CD14-positive monocyte (primary cell): ENCODE measurements around the gene COX6B1. TPM values are rescaled to one million over a fixed set of nuclear protein-coding genes. Genes with fewer than 3 reads are reported as not detected.

Experiments
- DNase-seq, 3 donors: peaks; one replicate each; pipeline ENCODE4 v3.0.0-alpha.2; 2011 to 2022
- H2AFZ ChIP-seq: 2 replicates; pipeline ENCODE4 v1.6.0; 2012; ENCODE audit warnings: mild to moderate bottlenecking, low read depth, low read length, inconsistent platforms; ENCODE audit not compliant: insufficient read depth, poor library complexity, severe bottlenecking
- H3K27ac ChIP-seq, 2 donors: 1 replicate in 1 of 2; 2 replicates in 1 of 2; pipeline ENCODE4 v1.5.1; 2012 to 2013; ENCODE audit warnings: low read length in 2 of 2, control low read depth in 1 of 2, inconsistent platforms in 1 of 2, low read depth in 1 of 2, mild to moderate bottlenecking in 1 of 2
- H3K27me3 ChIP-seq, 2 donors: one replicate each; pipeline versions ENCODE4 v1.6.0 to v1.6.1; 2011 to 2013; ENCODE audit warnings: low read length in 2 of 2; ENCODE audit not compliant: control insufficient read depth in 2 of 2, insufficient read depth in 2 of 2
- H3K36me3 ChIP-seq, 2 donors: replicated peaks in 1 of 2; 1 replicate in 1 of 2; 2 replicates in 1 of 2; pipeline versions ENCODE4 v1.5.1 to v1.6.1; 2012 to 2013; ENCODE audit warnings: low read length in 2 of 2, control low read depth in 1 of 2, inconsistent platforms in 1 of 2, mild to moderate bottlenecking in 1 of 2; ENCODE audit not compliant: insufficient read depth in 2 of 2, control insufficient read depth in 1 of 2
- H3K4me1 ChIP-seq, 2 donors: 1 replicate in 1 of 2; 2 replicates in 1 of 2; pipeline versions ENCODE4 v1.5.1 to v1.6.1; 2012 to 2013; ENCODE audit warnings: low read length in 2 of 2, control low read depth in 1 of 2, inconsistent platforms in 1 of 2, mild to moderate bottlenecking in 1 of 2, moderate library complexity in 1 of 2; ENCODE audit not compliant: insufficient read depth in 2 of 2, control insufficient read depth in 1 of 2
- H3K4me2 ChIP-seq: replicated peaks from 2 replicates; pipeline ENCODE3; 2012; ENCODE audit warnings: low read length, moderate library complexity, mild to moderate bottlenecking; ENCODE audit not compliant: poor library complexity, severe bottlenecking; ENCODE audit errors: extremely low read depth
- H3K4me3 ChIP-seq, 3 experiments: fragments of 200-600 bp in 1 of 3; sonication (generic) in 1 of 3; replicated peaks in 1 of 3; 1 replicate in 2 of 3; 2 replicates in 1 of 3; pipeline ENCODE4 v1.5.1; 2011 to 2013; ENCODE audit warnings: low read length in 3 of 3, mild to moderate bottlenecking in 3 of 3, control low read depth in 2 of 3, low read depth in 2 of 3, inconsistent platforms in 1 of 3, moderate library complexity in 1 of 3
- H3K79me2 ChIP-seq: 2 replicates; pipeline ENCODE4 v1.6.0; 2012; ENCODE audit warnings: mild to moderate bottlenecking, control low read depth, inconsistent platforms, low read length, moderate library complexity; ENCODE audit not compliant: insufficient read depth
- H3K9ac ChIP-seq: 2 replicates; pipeline ENCODE4 v1.6.0; 2017; ENCODE audit warnings: low read length, mild to moderate bottlenecking; ENCODE audit not compliant: insufficient read depth, poor library complexity, severe bottlenecking
- H3K9me3 ChIP-seq, 2 donors: replicated peaks in 1 of 2; 1 replicate in 1 of 2; 2 replicates in 1 of 2; pipeline versions ENCODE4 v1.5.1 to v1.6.1; 2012 to 2013; ENCODE audit warnings: low read length in 2 of 2, control low read depth in 1 of 2; ENCODE audit not compliant: control insufficient read depth in 1 of 2, insufficient read depth in 1 of 2
- H4K20me1 ChIP-seq: 2 replicates; pipeline ENCODE4 v1.6.0; 2012; ENCODE audit warnings: mild to moderate bottlenecking, low read length, control low read depth, moderate library complexity; ENCODE audit not compliant: insufficient read depth
- H3K27ac Mint-ChIP-seq, 7 donors: one replicate each; pipeline ENCODE4 v1.8.0; 2020; ENCODE audit warnings: mild to moderate bottlenecking in 7 of 7, mixed read lengths in 7 of 7, moderate library complexity in 6 of 7, inconsistent platforms in 2 of 7
- H3K27me3 Mint-ChIP-seq, 3 donors: one replicate each; pipeline ENCODE4 v1.8.0; 2021 to 2022; ENCODE audit warnings: low read depth in 3 of 3, mild to moderate bottlenecking in 3 of 3, mixed read lengths in 3 of 3, moderate library complexity in 3 of 3, inconsistent platforms in 1 of 3
- H3K36me3 Mint-ChIP-seq, 2 donors: one replicate each; pipeline ENCODE4 v1.8.0; 2020; ENCODE audit warnings: mixed read lengths in 2 of 2, inconsistent platforms in 1 of 2, mild to moderate bottlenecking in 1 of 2
- H3K4me1 Mint-ChIP-seq: one replicate; pipeline ENCODE4 v1.8.0; 2020; ENCODE audit warnings: mild to moderate bottlenecking, mixed read lengths
- H3K4me3 Mint-ChIP-seq, 2 donors: one replicate each; pipeline ENCODE4 v1.8.0; 2020; ENCODE audit warnings: mild to moderate bottlenecking in 2 of 2, mixed read lengths in 2 of 2, moderate library complexity in 1 of 2
- H3K9me3 Mint-ChIP-seq, 7 donors: one replicate each; pipeline ENCODE4 v1.8.0; 2020 to 2022; ENCODE audit warnings: mixed read lengths in 7 of 7, mild to moderate bottlenecking in 6 of 7, moderate library complexity in 6 of 7, inconsistent platforms in 2 of 7
- CTCF ChIP-seq: fragments of 200-600 bp; IDR thresholded peaks from one replicate; pipeline ENCODE4 v1.8.0; 2022; ENCODE audit warnings: antibody characterized with exemption, mild to moderate bottlenecking
- WGBS: methylation state at CpG from one replicate; pipeline ENCODE4 v1.1.5; 2013; ENCODE audit warnings: missing lambda C conversion rate; ENCODE audit not compliant: insufficient coverage; 5-methylcytosine and 5-hydroxymethylcytosine counted together
- intact Hi-C, 2 donors: fragments of 100-400 bp; cut with micrococcal nuclease; formaldehyde crosslinking; loops; one replicate each; pipeline versions ENCODE4 v1.15.0 to v1.15.1; 2023
- polyA plus RNA-seq, 3 donors: library from polyadenylated mRNA; depleted of rRNA in 1 of 3; unstranded in 2 of 3; stranded (reverse) in 1 of 3; fragments of 300-500 nt in 2 of 3; fragments of >200 nt in 1 of 3; fragmentation: Illumina TruSeq in 2 of 3; gene quantifications; 1 replicate in 2 of 3; 2 replicates in 1 of 3; pipeline ENCODE4 v1.2.3, GENCODE V29; 2012 to 2021

COX6B1 gene
- polyA plus RNA-seq, 3 donors = 611 to 948 (median 825) TPM

DNA sequence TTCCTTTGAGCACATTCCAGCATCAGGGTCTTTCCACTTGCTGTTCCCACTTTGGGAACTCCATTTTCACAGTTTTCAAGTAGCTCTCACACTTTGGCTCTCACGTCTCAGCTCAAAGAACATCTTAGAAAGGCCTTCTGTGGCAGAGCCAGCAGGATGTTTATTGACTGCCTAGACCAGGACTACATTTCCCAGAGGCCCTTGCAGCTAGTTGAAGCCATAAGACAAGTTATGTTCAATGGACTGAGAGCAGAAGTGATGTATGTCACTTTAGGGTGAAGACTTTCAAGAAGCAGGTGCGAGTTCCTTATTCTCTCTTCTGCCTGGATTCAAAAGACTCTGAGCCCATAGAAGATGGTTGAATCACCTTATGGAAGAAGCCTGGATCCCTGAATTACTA lies 39.9 kb upstream of the COX6B1 start:
- no peak overlapping the region for H3K4me2 ChIP-seq
- H3K36me3 ChIP-seq = no peaks in the 10 kb centered on the region
- H3K9me3 Mint-ChIP-seq = peaks cover 14 to 38% (median 36%) of the 10 kb centered on the region in 7 donors
- no peak for TF ChIP-seq CTCF
- H3K27ac Mint-ChIP-seq = no peak overlapping the region
- intact Hi-C loops = no loop called here
- peaks cover 0 to 7% (median 2%) of the 10 kb centered on the region in 3 donors for H3K27me3 Mint-ChIP-seq
- peaks cover 27 to 31% of the 10 kb centered on the region in 2 donors for H3K9me3 ChIP-seq
- no peaks in the 10 kb centered on the region for H4K20me1 ChIP-seq
- DNase-seq = no peak
- no peak overlapping the region for H3K9ac ChIP-seq
- 94% methylated on average over 2 of the region's 2 CpGs for WGBS
- no peaks in the 10 kb centered on the region for H3K27me3 ChIP-seq
- peaks cover 35% of the 10 kb centered on the region for H3K4me1 Mint-ChIP-seq
- peaks cover 0 to 3% of the 10 kb centered on the region in 2 donors for H3K36me3 Mint-ChIP-seq
- H3K4me1 ChIP-seq = peaks cover 32 to 33% of the 10 kb centered on the region in 2 donors
- H3K27ac ChIP-seq = no peak overlapping the region
- peaks cover 6% of the 10 kb centered on the region for H3K79me2 ChIP-seq
- no peak overlapping the region for H3K4me3 Mint-ChIP-seq
- no peak overlapping the region for H2AFZ ChIP-seq
- H3K4me3 ChIP-seq = no peak overlapping the region

DNA sequence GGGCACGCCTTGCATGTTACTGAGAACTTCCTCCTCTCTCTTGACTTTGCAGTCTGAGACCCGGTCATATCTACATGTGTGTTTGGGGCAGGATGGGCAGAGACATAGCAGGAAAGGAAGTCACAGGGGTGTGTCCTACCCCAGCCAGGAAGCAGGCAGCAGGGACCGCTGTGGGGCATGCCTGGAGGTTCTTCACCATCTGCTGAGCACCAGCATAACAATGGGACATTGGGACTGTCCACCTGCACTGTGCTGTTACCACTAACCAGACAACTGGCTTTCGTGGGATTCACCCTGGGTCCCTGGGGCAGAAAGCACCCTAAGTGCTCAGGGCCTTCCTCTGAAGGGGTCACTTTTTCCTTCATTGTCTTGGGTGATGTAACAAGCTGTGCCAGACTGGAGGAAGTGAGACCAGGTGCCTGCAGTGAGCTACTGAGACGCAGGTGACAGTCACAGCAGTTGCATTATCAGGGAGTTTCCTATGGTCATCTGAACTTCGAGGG lies 38.2 kb upstream of the COX6B1 start:
- H3K27ac Mint-ChIP-seq = peak overlapping the region; percentile 84 to 93 (median 87)
- peak overlapping the region; percentile 69 for H2AFZ ChIP-seq
- 25% methylated on average over 5 of the region's 6 CpGs for WGBS
- H3K9ac ChIP-seq = no peak overlapping the region
- TF ChIP-seq CTCF = no peak
- H3K79me2 ChIP-seq = peaks cover 9% of the 10 kb centered on the region
- H4K20me1 ChIP-seq = no peaks in the 10 kb centered on the region
- H3K27me3 ChIP-seq = no peaks in the 10 kb centered on the region
- peaks cover 2 to 5% of the 10 kb centered on the region in 2 donors for H3K36me3 Mint-ChIP-seq
- H3K4me1 ChIP-seq = peaks cover 33 to 35% of the 10 kb centered on the region in 2 donors
- H3K4me3 Mint-ChIP-seq = peak overlapping the region; percentile 34 to 48
- peak overlapping the region; percentile 17 for H3K4me2 ChIP-seq
- peak overlapping the region; percentile 72 to 82 for H3K27ac ChIP-seq
- H3K4me1 Mint-ChIP-seq = peaks cover 33% of the 10 kb centered on the region
- peak overlapping the region in 1 of 3 experiments; percentile 31 for H3K4me3 ChIP-seq
- peaks cover 0 to 6% (median 2%) of the 10 kb centered on the region in 3 donors for H3K27me3 Mint-ChIP-seq
- intact Hi-C loops = loop anchor here in 1 of 2 donors (5.0 kb wide), 1 partner anchor 37 kb away; the partner anchor contains the start of gene COX6B1
- peaks cover 27 to 31% of the 10 kb centered on the region in 2 donors for H3K9me3 ChIP-seq
- H3K36me3 ChIP-seq = no peaks in the 10 kb centered on the region
- peaks cover 14 to 38% (median 34%) of the 10 kb centered on the region in 7 donors for H3K9me3 Mint-ChIP-seq
- peak; percentile 71 to 87 (median 73) for DNase-seq
